ENCODE results near the gene ELP4. TPM values are rescaled to one million over a fixed set of nuclear protein-coding genes. Genes with fewer than 3 reads are reported as not detected.
A peak's percentile ranks its signal among the peaks of the same experiment; 100 is the strongest.

Gene ELP4
- total RNA-seq, 1 donor from 2014 or later, result 21.7 TPM

DNA sequence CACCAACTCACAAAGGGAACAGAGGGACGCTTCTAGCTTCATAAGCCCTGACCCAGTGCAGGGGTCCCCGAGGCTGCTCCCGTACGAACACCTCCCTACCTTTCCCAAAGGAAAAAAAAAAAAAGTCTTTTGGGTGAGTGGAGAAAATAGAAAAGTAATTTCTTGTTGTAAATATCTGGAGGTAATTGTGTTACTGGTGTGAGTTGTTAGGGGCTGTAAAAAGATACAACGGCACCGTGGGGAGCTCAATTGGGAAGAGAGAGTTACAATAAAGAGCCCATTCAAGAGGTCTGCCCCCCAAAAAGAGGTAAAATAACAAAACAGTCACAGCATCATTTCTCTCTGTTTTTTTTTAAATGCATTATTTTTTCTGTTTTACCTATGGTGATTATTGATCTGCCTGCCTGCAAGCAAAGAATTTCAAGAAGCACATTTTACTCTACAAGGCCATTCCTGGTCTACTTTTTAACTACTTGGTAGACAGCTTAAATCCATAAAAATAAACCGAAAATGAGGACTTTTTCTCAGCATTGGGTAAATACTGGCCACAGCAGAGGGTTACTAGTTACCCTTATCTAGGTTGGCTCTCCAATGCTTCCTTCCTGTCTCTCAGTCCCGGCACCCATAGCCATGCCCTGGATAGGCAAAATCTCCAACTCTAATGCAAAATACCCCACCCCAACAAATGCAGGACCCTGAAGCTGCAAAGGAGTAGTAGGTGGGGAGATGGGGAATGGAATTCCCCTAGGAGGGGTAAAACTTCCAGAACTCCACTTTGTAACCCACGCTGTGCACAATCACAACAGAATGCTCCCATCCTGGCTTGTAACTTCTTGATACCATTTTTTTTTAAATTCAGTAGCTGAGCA is 298.5 kb downstream of the ELP4 start:
- peak overlapping the region; percentile 83 for H3K4me3 Mint-ChIP-seq
- H3K9me3 Mint-ChIP-seq, result no peaks in the 10 kb centered on the region
- H3K4me1 Mint-ChIP-seq (ENCODE audit: unreplicated experiment), result peaks cover 33% of the 10 kb centered on the region
- peaks cover 87% of the 10 kb centered on the region for H3K27me3 Mint-ChIP-seq
- TF ChIP-seq, protein P1, sequence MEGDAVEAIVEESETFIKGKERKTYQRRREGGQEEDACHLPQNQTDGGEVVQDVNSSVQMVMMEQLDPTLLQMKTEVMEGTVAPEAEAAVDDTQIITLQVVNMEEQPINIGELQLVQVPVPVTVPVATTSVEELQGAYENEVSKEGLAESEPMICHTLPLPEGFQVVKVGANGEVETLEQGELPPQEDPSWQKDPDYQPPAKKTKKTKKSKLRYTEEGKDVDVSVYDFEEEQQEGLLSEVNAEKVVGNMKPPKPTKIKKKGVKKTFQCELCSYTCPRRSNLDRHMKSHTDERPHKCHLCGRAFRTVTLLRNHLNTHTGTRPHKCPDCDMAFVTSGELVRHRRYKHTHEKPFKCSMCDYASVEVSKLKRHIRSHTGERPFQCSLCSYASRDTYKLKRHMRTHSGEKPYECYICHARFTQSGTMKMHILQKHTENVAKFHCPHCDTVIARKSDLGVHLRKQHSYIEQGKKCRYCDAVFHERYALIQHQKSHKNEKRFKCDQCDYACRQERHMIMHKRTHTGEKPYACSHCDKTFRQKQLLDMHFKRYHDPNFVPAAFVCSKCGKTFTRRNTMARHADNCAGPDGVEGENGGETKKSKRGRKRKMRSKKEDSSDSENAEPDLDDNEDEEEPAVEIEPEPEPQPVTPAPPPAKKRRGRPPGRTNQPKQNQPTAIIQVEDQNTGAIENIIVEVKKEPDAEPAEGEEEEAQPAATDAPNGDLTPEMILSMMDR (conservative IDR thresholded peaks at IDR 0.05), result no peak
- H3K27ac Mint-ChIP-seq, result peak overlapping the region; percentile 1
- peaks cover 7% of the 10 kb centered on the region for H3K36me3 Mint-ChIP-seq
- DNase-seq (ENCODE audit: extremely low spot score, unreplicated experiment), result no peak

DNA sequence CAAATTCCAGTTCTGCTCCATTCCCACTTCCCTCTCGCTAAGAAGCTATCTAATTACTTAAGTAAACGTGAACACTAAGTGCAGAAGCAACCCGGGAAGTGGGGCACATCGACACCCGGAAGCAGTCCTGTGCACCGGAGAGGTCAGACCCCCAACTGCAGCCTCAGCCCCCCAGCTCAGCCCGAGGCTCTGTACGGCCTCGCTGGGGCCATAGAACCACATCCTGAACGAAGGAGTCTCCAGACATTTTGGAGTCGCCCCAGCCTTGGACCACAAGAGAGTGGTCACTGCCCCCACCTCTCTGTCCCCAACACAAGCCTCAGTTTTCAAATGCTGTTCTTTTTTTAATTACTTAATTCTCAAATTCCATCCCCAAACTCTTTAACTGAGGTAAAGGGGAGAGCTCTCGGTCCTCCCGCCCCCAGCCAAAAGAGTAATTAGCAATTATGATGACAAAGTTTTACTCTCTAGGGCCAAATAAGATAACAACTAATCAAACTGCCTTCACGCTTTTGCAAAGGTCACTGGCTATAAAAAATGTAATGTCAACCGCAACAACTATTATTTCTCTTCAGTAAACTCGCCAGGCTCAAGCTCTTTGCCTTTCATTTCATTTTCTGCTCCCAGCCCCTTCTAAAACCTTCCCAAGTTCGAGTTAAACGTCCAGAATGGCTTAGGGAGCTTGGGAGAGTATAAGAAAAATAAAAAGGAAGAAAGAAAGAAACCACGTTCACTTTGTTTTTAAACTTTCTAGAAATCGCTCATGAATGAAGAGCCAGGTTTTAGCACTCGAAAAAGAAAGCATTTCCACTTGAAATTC is 299.4 kb downstream of the ELP4 start:
- Mint-ChIP-seq H3K4me3 (peak overlapping the region; percentile 83), H3K36me3 (peaks cover 7% of the 10 kb centered on the region), H3K4me1 (ENCODE audit: unreplicated experiment) (peaks cover 33% of the 10 kb centered on the region), H3K27ac (peak overlapping the region; percentile 61), H3K9me3 (no peaks in the 10 kb centered on the region), H3K27me3 (peaks cover 85% of the 10 kb centered on the region)
- DNase-seq (ENCODE audit: extremely low spot score, unreplicated experiment), result no peak
- TF ChIP-seq, protein P1 (conservative IDR thresholded peaks at IDR 0.05), result no peak

DNA sequence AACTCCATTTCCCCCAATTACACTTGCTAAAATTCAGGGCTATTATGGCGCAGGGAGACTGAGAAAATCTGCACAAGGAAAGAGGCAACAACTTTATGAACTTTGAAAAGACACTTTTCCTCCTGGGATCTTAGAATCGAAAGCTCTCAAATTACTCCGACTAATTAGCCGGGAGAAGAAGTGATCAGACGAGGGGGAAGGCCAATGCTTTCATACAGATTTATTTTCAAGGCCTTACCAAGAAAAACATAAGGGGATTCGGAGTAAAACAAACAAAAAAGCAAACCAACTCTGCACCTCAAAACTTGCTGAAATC is 299.9 kb downstream of the ELP4 start:
- Mint-ChIP-seq H3K36me3 (peaks cover 7% of the 10 kb centered on the region), H3K4me1 (ENCODE audit: unreplicated experiment) (peaks cover 28% of the 10 kb centered on the region), H3K9me3 (no peaks in the 10 kb centered on the region), H3K27ac (peak overlapping the region; percentile 61), H3K4me3 (peak overlapping the region; percentile 83), H3K27me3 (peaks cover 83% of the 10 kb centered on the region)
- TF ChIP-seq, protein P1 (conservative IDR thresholded peaks at IDR 0.05), result no peak
- no peak for DNase-seq (ENCODE audit: extremely low spot score, unreplicated experiment)

DNA sequence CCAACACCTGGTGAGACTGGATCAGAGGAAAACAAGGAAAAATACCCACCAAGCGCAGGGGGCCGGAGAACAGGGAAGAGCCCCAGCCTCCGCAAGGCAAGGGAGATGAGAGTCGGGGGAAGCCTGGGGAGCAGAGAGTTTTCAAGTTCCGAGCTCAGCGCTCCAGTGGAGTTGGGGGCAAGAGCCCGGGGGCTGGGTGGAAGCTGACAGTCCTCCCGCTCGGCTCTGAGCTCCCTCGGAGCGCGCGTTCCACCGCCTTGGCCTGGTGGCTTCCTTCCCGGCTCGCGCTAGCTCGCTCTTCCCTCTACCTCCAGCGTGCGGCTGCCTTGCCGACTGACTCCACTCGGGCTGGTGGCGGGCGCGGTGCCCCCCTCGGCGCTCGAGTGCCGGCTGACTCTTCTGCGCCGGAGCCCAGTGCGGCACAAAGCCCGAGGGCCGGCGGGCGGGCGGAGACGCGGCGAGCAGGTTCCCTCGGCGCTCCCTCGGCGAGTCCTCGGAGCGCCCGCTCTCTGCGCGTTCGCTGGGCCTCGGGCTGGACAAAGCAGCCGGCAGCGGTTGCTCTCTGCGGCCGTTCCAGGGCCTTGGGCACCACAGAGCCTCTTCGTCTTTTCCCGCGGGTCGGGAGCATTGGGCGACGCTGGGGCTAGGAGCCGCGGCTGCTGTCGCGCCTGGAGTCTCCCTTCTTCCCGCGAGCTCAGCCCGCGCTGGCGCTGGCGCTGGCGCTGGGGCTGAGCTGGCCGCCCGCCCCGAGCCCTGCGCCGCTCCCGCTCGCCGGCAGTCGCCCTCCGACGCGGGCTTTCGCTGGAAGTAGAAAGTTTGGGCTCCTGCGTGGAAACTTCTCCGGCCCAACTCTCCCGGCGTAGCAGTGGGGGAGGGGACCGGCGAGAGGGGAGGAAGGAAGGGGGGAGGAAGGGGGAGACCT is 300.6 kb downstream of the ELP4 start:
- H3K9me3 Mint-ChIP-seq, result no peaks in the 10 kb centered on the region
- H3K27me3 Mint-ChIP-seq, result peaks cover 85% of the 10 kb centered on the region
- peaks cover 24% of the 10 kb centered on the region for H3K4me1 Mint-ChIP-seq (ENCODE audit: unreplicated experiment)
- peak overlapping the region; percentile 89 for H3K27ac Mint-ChIP-seq
- peak overlapping the region; percentile 89 for H3K4me3 Mint-ChIP-seq
- DNase-seq (ENCODE audit: extremely low spot score, unreplicated experiment), result no peak
- TF ChIP-seq, protein P1 (conservative IDR thresholded peaks at IDR 0.05), result peak; percentile 31
- peaks cover 7% of the 10 kb centered on the region for H3K36me3 Mint-ChIP-seq

Measured in type B pancreatic cell (in vitro differentiated cells).